OCI-M2 (cell line): Measurements from ENCODE around the gene PLS3.
"Not testable (repeated sequence)": the region's sequence is repeated elsewhere in the genome, so short reads cannot be mapped to it uniquely, and the experiment has no call there.

ENCODE experiments used
- DNase-seq: peaks from one replicate; lab custom pipeline; 2025; ENCODE audit not compliant: unreplicated experiment; lab: John Stamatoyannopoulos, UW

PLS3 gene

GRCh38 chrX:115603534-115604074, 42.6 kb downstream of the PLS3 start:
- DNase-seq: no peak

GRCh38 chrX:115606861-115607260, 45.9 kb downstream of the PLS3 start:
- DNase-seq: no peak

GRCh38 chrX:115609621-115610020, 48.6 kb downstream of the PLS3 start:
- no peak for DNase-seq

GRCh38 chrX:115616943-115617563, 56.1 kb downstream of the PLS3 start:
- DNase-seq: no peak

- no peak for DNase-seq
Measured at GRCh38 chrX:115622534-115622933, 61.6 kb downstream of the PLS3 start.

GRCh38 chrX:115624916-115625315, 63.9 kb downstream of the PLS3 start:
- no peak for DNase-seq

GRCh38 chrX:115625572-115626301, 64.8 kb downstream of the PLS3 start:
- DNase-seq: no peak

- DNase-seq: no peak
Measured at GRCh38 chrX:115630204-115630603, 69.2 kb downstream of the PLS3 start.

- DNase-seq: no peak
Measured at GRCh38 chrX:115632455-115632854, 71.5 kb downstream of the PLS3 start.

- DNase-seq: not testable (repeated sequence)
Measured at GRCh38 chrX:115633397-115633796, 72.4 kb downstream of the PLS3 start.

GRCh38 chrX:115639334-115639880, 78.4 kb downstream of the PLS3 start:
- DNase-seq: no peak

- DNase-seq: no peak
Measured at GRCh38 chrX:115642311-115642710, 81.3 kb downstream of the PLS3 start.

- DNase-seq: no peak
Measured at GRCh38 chrX:115642895-115643530, 82.0 kb downstream of the PLS3 start.

GRCh38 chrX:115644397-115644796, 83.4 kb downstream of the PLS3 start:
- not testable (repeated sequence) for DNase-seq

GRCh38 chrX:115649461-115650063, 88.6 kb downstream of the PLS3 start:
- no peak for DNase-seq

- no peak for DNase-seq
Measured at GRCh38 chrX:115650449-115650848, 89.5 kb downstream of the PLS3 start.

- DNase-seq: no peak
Measured at GRCh38 chrX:115650916-115651315, 89.9 kb downstream of the PLS3 start.

- no peak for DNase-seq
Measured at GRCh38 chrX:115652221-115652620, 91.2 kb downstream of the PLS3 start.

GRCh38 chrX:115665122-115665521, 104.1 kb downstream of the PLS3 start:
- DNase-seq: no peak

- DNase-seq: no peak
Measured at GRCh38 chrX:115679460-115679859, 118.5 kb downstream of the PLS3 start.

GRCh38 chrX:115687595-115687994, 126.6 kb downstream of the PLS3 start:
- no peak for DNase-seq
